Measurements from ENCODE around the gene NIN. TPM values are rescaled to one million over a fixed set of nuclear protein-coding genes. Genes with fewer than 3 reads are reported as not detected.

Gene NIN
- total and polyA plus RNA-seq, 4 donors = 17.9 to 46.9 (median 33.1) TPM

DNA sequence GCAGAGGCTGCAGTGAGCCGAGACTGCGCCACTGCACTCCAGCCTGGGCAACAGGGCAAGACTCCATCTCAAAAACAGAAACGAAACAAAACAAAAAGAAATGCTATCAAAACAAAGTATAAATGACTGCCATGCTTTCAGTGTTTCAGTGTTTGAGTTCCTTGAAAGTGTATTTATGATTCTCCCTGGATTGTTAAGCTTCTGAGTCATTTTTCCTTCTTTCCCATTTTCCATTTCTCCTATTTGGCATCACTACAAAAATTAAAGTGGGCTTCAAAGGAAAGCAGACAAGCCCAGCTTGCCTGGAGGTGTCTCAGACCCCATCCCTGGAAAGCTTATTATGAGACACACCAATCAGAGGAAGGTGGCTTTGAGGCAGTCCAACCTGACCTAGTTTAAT lies 35.1 kb downstream of the NIN start:
- Histone ChIP-seq H3K36me3 (ENCODE audit: control insufficient read depth, insufficient read depth, low read length) (peaks cover 7% of the 10 kb centered on the region), H3K4me3 (ENCODE audit: low read depth, low read length) (no peak overlapping the region), H3K27me3 (ENCODE audit: control insufficient read depth, insufficient read depth, low read length) (no peaks in the 10 kb centered on the region), H3K27ac (ENCODE audit: low read depth, low read length) (no peak overlapping the region), H3K9me3 (ENCODE audit: control insufficient read depth, insufficient read depth, low read length) (no peaks in the 10 kb centered on the region), H3K4me1 (ENCODE audit: control insufficient read depth, insufficient read depth, low read length) (peaks cover 13% of the 10 kb centered on the region)
- DNase-seq (ENCODE audit: low read depth in 4 of 6, low spot score in 6 of 6) = no peak
- no CpG with 5 or more reads among the region's 3 CpGs for WGBS (ENCODE audit: insufficient coverage)

DNA sequence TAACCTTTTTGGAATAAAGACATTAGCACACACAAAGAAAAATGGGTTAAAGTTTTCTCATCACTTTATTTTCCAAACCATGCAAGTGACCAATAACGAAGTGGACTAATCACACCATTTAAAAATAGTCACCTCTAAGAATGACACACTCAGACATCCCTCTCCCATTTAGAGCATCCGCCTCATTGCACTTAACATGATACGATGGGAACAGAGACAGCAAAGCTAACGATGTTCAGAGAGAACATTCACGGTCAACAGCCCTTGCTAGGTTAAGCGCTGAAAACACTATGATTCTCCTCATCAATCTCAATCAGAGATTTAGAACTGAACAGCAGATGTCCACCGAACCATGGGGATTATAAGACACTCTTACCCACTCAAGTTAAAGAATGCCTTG lies 35.8 kb downstream of the NIN start:
- DNase-seq (ENCODE audit: low read depth in 4 of 6, low spot score in 6 of 6) = no peak
- H3K4me1 ChIP-seq (ENCODE audit: control insufficient read depth, insufficient read depth, low read length) = peaks cover 13% of the 10 kb centered on the region
- H3K36me3 ChIP-seq (ENCODE audit: control insufficient read depth, insufficient read depth, low read length) = peaks cover 8% of the 10 kb centered on the region
- H3K27ac ChIP-seq (ENCODE audit: low read depth, low read length) = no peak overlapping the region
- 47% methylated on average over 7 of the region's 7 CpGs for WGBS (ENCODE audit: insufficient coverage)
- no peaks in the 10 kb centered on the region for H3K27me3 ChIP-seq (ENCODE audit: control insufficient read depth, insufficient read depth, low read length)
- no peaks in the 10 kb centered on the region for H3K9me3 ChIP-seq (ENCODE audit: control insufficient read depth, insufficient read depth, low read length)
- H3K4me3 ChIP-seq (ENCODE audit: low read depth, low read length) = no peak overlapping the region

DNA sequence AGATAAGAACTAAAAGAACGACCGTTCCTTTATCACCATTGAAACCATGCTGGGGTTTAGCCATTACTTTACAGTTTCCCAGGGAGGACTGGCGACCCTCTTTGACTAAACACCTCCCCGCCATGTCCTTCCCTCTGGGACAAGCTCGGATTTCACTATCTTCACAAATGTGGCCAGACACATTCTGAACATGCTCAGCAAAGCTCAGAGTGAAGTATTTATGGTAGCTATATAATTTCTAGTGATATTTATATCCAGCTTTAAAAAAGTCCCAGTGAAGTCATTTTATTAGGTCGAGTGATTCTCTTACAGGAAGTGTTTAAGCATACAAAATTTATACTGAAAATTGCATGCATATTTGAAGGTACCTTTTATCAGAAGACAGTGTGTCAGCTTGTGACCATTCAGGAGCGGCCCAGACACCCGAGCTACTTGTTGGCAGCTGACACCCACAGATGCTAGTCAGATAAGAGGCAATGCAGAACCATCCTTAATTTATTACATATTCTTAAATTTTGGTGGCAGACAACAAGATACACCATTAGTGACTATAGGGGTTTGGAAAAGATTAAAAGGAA lies 36.8 kb downstream of the NIN start:
- DNase-seq (ENCODE audit: low read depth in 4 of 6, low spot score in 6 of 6) = no peak
- Histone ChIP-seq H3K9me3 (ENCODE audit: control insufficient read depth, insufficient read depth, low read length) (no peaks in the 10 kb centered on the region), H3K36me3 (ENCODE audit: control insufficient read depth, insufficient read depth, low read length) (peaks cover 15% of the 10 kb centered on the region), H3K4me3 (ENCODE audit: low read depth, low read length) (no peak overlapping the region), H3K27me3 (ENCODE audit: control insufficient read depth, insufficient read depth, low read length) (no peaks in the 10 kb centered on the region), H3K4me1 (ENCODE audit: control insufficient read depth, insufficient read depth, low read length) (peaks cover 13% of the 10 kb centered on the region), H3K27ac (ENCODE audit: low read depth, low read length) (no peak overlapping the region)
- WGBS (ENCODE audit: insufficient coverage) = 100% methylated on average over 1 of the region's 8 CpGs

DNA sequence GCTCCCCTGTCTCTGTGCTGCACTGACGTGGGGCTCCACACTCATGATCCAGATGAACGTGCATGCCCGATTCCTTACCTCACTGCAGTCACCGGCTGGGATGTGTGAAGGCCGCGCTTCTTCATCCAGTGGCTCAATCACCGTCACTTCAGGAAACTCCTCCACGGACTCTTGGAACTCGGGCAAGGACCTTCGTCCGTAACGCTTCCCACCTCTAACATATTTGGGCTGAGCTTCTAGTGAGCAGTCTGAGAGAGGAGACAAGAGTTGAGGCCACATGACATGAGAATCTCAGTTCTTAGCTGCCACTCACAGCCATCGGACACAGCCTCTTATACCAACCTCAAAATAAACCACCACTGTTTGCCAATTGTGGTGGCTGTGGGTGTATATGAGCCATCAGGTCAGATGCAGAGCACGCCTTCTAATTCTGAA lies 38.3 kb downstream of the NIN start:
- 84% methylated on average over 7 of the region's 14 CpGs for WGBS (ENCODE audit: insufficient coverage)
- H3K36me3 ChIP-seq (ENCODE audit: control insufficient read depth, insufficient read depth, low read length) = peaks cover 14% of the 10 kb centered on the region
- H3K27ac ChIP-seq (ENCODE audit: low read depth, low read length) = no peak overlapping the region
- H3K9me3 ChIP-seq (ENCODE audit: control insufficient read depth, insufficient read depth, low read length) = no peaks in the 10 kb centered on the region
- no peaks in the 10 kb centered on the region for H3K27me3 ChIP-seq (ENCODE audit: control insufficient read depth, insufficient read depth, low read length)
- peaks cover 10% of the 10 kb centered on the region for H3K4me1 ChIP-seq (ENCODE audit: control insufficient read depth, insufficient read depth, low read length)
- no peak for DNase-seq (ENCODE audit: low read depth in 4 of 6, low spot score in 6 of 6)
- H3K4me3 ChIP-seq (ENCODE audit: low read depth, low read length) = no peak overlapping the region

DNA sequence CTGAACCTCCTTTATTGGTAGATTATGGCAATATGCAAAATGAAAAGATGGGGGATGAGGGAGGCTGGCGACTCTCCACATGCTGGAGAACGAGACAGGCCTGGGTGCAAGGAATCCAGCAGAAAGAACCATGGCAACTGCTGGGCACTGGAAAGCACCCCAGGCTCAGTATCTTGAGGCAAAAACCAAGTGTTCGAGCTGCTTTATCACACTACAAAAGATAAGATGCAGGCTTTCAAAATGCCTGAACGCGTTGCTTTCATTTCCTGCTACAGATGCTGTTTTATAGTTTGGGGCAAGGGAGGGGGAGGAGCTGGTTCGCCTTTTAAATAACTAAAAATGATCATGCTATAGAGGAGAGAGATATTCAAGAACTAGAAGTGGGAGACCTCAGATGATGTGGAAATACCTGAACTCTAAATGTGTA lies 38.9 kb downstream of the NIN start:
- DNase-seq (ENCODE audit: low read depth in 4 of 6, low spot score in 6 of 6) = peak in 2 of 6 donors; percentile 62 to 78
- H3K27me3 ChIP-seq (ENCODE audit: control insufficient read depth, insufficient read depth, low read length) = no peaks in the 10 kb centered on the region
- H3K4me1 ChIP-seq (ENCODE audit: control insufficient read depth, insufficient read depth, low read length) = peaks cover 10% of the 10 kb centered on the region
- 35% methylated on average over 4 of the region's 6 CpGs for WGBS (ENCODE audit: insufficient coverage)
- H3K4me3 ChIP-seq (ENCODE audit: low read depth, low read length) = no peak overlapping the region
- no peaks in the 10 kb centered on the region for H3K9me3 ChIP-seq (ENCODE audit: control insufficient read depth, insufficient read depth, low read length)
- H3K36me3 ChIP-seq (ENCODE audit: control insufficient read depth, insufficient read depth, low read length) = peaks cover 14% of the 10 kb centered on the region
- H3K27ac ChIP-seq (ENCODE audit: low read depth, low read length) = no peak overlapping the region

DNA sequence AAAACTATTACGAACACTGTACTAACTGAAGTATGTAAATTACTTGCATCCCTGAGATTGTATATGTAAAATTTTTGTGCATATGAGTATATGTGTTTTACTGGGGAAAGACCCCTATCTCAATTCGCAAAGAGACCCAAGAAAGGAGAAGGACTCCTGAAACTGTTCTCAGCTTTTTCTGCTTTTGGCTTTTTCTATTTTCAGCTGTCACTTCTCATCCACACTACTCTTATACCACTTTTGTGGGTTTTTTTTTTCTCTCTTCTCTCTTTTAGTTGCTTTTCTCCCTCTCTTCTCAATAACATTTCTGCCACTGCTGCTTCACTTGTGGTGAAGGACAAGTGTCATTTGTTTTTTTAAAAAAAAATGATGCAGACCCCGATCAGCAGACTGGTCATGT lies 39.8 kb downstream of the NIN start:
- DNase-seq (ENCODE audit: low read depth in 4 of 6, low spot score in 6 of 6) = no peak
- H3K27me3 ChIP-seq (ENCODE audit: control insufficient read depth, insufficient read depth, low read length) = no peaks in the 10 kb centered on the region
- 86% methylated on average over 1 of the region's 3 CpGs for WGBS (ENCODE audit: insufficient coverage)
- no peak overlapping the region for H3K27ac ChIP-seq (ENCODE audit: low read depth, low read length)
- no peak overlapping the region for H3K4me3 ChIP-seq (ENCODE audit: low read depth, low read length)
- H3K9me3 ChIP-seq (ENCODE audit: control insufficient read depth, insufficient read depth, low read length) = no peaks in the 10 kb centered on the region
- H3K4me1 ChIP-seq (ENCODE audit: control insufficient read depth, insufficient read depth, low read length) = peaks cover 10% of the 10 kb centered on the region
- peaks cover 14% of the 10 kb centered on the region for H3K36me3 ChIP-seq (ENCODE audit: control insufficient read depth, insufficient read depth, low read length)

DNA sequence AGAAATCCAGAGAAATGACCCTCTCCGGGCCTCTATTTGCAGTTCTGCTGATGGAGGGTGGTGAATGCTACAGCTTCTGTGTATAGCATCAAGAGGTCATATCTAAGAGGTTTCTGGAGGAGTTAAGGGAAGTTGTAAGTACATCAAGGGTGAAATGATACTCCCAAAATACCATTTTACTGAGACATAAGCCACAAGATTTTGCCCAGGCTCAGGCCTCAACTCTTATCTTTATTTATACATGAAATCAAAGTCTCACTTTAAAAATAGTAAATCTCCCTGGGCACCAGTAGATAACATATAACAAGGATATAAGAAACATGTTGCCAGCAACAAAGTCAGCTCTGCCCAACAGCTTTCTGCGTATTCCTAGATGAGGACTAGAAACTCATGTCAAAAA lies 40.4 kb downstream of the NIN start:
- H3K27ac ChIP-seq (ENCODE audit: low read depth, low read length) = no peak overlapping the region
- H3K9me3 ChIP-seq (ENCODE audit: control insufficient read depth, insufficient read depth, low read length) = no peaks in the 10 kb centered on the region
- peak in 1 of 6 donors; percentile 51 for DNase-seq (ENCODE audit: low read depth in 4 of 6, low spot score in 6 of 6)
- H3K27me3 ChIP-seq (ENCODE audit: control insufficient read depth, insufficient read depth, low read length) = no peaks in the 10 kb centered on the region
- H3K4me1 ChIP-seq (ENCODE audit: control insufficient read depth, insufficient read depth, low read length) = peaks cover 12% of the 10 kb centered on the region
- peaks cover 14% of the 10 kb centered on the region for H3K36me3 ChIP-seq (ENCODE audit: control insufficient read depth, insufficient read depth, low read length)
- H3K4me3 ChIP-seq (ENCODE audit: low read depth, low read length) = no peak overlapping the region
- no CpG with 5 or more reads among the region's 2 CpGs for WGBS (ENCODE audit: insufficient coverage)

DNA sequence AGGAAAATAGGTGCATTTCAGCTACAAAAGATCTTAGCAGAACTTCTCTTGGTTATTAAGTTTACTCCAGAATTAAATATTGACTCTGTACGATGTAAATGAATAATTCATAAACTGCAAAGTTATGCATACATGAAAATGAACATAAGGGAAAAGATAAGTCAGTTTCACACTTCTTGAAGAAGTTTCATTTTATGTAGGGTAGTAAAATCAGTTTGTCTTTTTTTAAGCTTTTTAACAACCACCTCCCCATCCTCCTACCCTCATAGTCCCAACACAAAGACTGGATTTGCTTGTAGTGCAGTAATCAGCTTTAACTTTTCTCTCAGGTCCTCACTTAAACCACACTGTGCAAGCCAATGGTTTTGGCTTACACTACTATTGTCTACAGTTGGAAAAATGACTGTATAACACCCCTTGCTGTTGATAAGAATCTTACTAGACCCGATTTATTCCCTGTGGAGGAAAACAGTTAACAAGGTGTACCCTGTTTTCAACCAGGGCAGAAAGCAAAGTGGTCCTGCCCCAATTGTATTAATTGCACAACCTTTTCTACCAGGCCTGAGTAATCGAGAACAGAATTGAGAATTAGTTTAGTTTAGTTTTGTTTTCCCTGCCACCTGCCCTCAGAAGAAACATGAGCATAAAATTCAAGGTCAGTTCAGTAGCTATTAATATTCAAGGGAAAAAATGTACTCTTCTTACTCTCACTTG lies 44.1 kb downstream of the NIN start:
- H3K4me1 ChIP-seq (ENCODE audit: control insufficient read depth, insufficient read depth, low read length) = peaks cover 20% of the 10 kb centered on the region
- peak in 1 of 6 donors; percentile 45 for DNase-seq (ENCODE audit: low read depth in 4 of 6, low spot score in 6 of 6)

DNA sequence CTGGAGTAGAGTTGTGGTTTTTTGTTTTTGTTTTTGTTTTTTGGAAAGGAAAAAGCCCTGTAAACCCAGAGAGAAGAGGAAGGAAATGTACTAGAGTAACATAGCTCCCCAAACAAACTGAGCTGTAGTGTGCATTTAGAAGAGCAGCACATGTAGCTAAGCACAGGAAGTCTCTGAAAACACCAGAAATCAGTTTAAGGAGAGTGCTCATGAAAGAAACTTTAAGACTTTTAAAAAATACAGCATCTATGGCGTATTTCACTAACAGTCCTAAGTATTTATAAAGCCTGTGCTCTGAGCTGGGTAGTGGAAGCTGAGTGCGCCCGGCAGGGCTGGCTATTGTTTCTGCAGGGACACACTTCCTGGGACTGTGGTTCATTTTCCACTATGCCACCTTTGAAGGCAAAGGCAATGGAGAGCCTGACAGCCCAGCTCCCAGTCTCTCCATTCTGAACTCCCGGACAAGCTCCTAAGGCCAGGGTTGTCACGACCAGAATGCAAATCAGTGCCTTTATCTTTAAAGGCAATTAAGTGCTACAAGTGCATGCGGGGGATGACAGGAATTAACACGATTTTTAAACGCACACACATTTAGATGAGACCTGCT lies 45.4 kb downstream of the NIN start:
- 33% methylated on average over 2 of the region's 8 CpGs for WGBS (ENCODE audit: insufficient coverage)
- no peaks in the 10 kb centered on the region for H3K27me3 ChIP-seq (ENCODE audit: control insufficient read depth, insufficient read depth, low read length)
- H3K4me3 ChIP-seq (ENCODE audit: low read depth, low read length) = no peak overlapping the region
- H3K9me3 ChIP-seq (ENCODE audit: control insufficient read depth, insufficient read depth, low read length) = no peaks in the 10 kb centered on the region
- peak in 1 of 6 donors; percentile 62 for DNase-seq (ENCODE audit: low read depth in 4 of 6, low spot score in 6 of 6)
- H3K36me3 ChIP-seq (ENCODE audit: control insufficient read depth, insufficient read depth, low read length) = peaks cover 17% of the 10 kb centered on the region
- H3K27ac ChIP-seq (ENCODE audit: low read depth, low read length) = peak overlapping the region; percentile 16
- H3K4me1 ChIP-seq (ENCODE audit: control insufficient read depth, insufficient read depth, low read length) = peaks cover 19% of the 10 kb centered on the region

More for the DNA sequence above, 44.1 kb downstream of the NIN start:
- H3K4me3 ChIP-seq (ENCODE audit: low read depth, low read length) = no peak overlapping the region
- peaks cover 17% of the 10 kb centered on the region for H3K36me3 ChIP-seq (ENCODE audit: control insufficient read depth, insufficient read depth, low read length)
- no peak overlapping the region for H3K27ac ChIP-seq (ENCODE audit: low read depth, low read length)
- no peaks in the 10 kb centered on the region for H3K9me3 ChIP-seq (ENCODE audit: control insufficient read depth, insufficient read depth, low read length)
- H3K27me3 ChIP-seq (ENCODE audit: control insufficient read depth, insufficient read depth, low read length) = no peaks in the 10 kb centered on the region
- no CpG with 5 or more reads among the region's 3 CpGs for WGBS (ENCODE audit: insufficient coverage)
